Right atrium auricular region (tissue), 2 donors: Measurements from ENCODE around the gene PRSS38. TPM values are rescaled to one million over a fixed set of nuclear protein-coding genes. Genes with fewer than 3 reads are reported as not detected.
A peak's percentile ranks its signal among the peaks of the same experiment; 100 is the strongest.

ENCODE experiments used
- DNase-seq: peaks from one replicate; pipeline ENCODE4 v3.0.0-alpha.2; 2019; ENCODE audit warnings: low spot score
- H3K27ac ChIP-seq, 2 donors: fragments of 200-600 bp; sonication (generic); 1 replicate in 1 of 2; 2 replicates in 1 of 2; pipeline ENCODE4 v1.5.1; 2016 to 2019
- H3K27me3 ChIP-seq, 2 donors: fragments of 200-600 bp; sonication (generic); one replicate each; pipeline versions ENCODE4 v1.5.1 to v1.6.0; 2017 to 2019
- H3K36me3 ChIP-seq: fragments of 200-600 bp; sonication (generic); one replicate; pipeline ENCODE4 v1.5.1; 2016
- H3K4me1 ChIP-seq, 2 donors: fragments of 200-600 bp; sonication (generic); one replicate each; pipeline versions ENCODE4 v1.5.1 to v1.6.0; 2017 to 2019
- H3K4me3 ChIP-seq, 2 donors: fragments of 200-600 bp; sonication (generic); 1 replicate in 1 of 2; 2 replicates in 1 of 2; pipeline ENCODE4 v1.5.1; 2017 to 2019; ENCODE audit warnings: mild to moderate bottlenecking in 1 of 2, moderate library complexity in 1 of 2
- H3K9me3 ChIP-seq, 2 donors: fragments of 200-600 bp; sonication (generic); one replicate each; pipeline ENCODE4 v1.5.1; 2019
- total RNA-seq, 2 donors: library from RNA; depleted of rRNA; stranded (reverse); fragments of >200 nt; gene quantifications; one replicate each; pipeline ENCODE4 v1.1.0, GENCODE V29; 2016
- TF ChIP-seq, protein P1 (sequence below), 2 donors: fragments of 200-600 bp; sonication (generic); IDR thresholded peaks; one replicate each; pipeline ENCODE4 v1.5.1; 2019; ENCODE audit warnings: antibody characterized with exemption in 2 of 2

Gene PRSS38
- total RNA-seq, 2 donors from 2014 or later: not detected

DNA sequence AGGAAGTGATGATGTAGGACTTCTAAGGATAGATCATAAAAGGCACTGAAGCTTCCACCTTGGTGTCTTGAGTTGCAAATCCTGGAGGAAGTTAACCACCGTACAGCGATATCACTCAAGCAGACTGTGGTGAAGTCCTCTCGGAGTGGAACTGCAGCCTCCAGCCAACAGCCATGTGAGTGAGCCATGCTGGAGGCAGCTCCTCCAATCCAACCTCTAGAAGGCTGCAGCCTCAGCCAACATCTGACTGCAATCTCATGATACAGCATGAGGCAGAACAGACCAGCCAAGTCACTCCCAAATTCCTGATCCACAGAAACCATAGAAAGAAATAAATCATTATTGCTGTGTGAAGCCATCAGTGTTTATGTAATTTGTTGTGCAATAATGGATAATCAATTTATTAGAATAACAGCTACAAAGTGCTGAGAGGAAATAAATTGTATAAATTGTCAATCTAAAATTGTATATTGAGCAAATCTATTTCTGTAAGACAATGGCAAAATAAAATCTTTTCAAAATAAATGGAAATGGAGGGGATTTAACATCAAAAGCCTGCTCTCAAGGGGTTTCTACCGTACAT is 65.0 kb downstream of the PRSS38 start:
- peak; percentile 43 for DNase-seq
- Histone ChIP-seq H3K36me3 (no peaks in the 10 kb centered on the region), H3K27ac (no peak overlapping the region), H3K4me1 (peaks cover 0 to 5% of the 10 kb centered on the region in 2 donors), H3K9me3 (no peaks in the 10 kb centered on the region), H3K4me3 (no peak overlapping the region), H3K27me3 (no peaks in the 10 kb centered on the region)
- TF ChIP-seq, protein P1, sequence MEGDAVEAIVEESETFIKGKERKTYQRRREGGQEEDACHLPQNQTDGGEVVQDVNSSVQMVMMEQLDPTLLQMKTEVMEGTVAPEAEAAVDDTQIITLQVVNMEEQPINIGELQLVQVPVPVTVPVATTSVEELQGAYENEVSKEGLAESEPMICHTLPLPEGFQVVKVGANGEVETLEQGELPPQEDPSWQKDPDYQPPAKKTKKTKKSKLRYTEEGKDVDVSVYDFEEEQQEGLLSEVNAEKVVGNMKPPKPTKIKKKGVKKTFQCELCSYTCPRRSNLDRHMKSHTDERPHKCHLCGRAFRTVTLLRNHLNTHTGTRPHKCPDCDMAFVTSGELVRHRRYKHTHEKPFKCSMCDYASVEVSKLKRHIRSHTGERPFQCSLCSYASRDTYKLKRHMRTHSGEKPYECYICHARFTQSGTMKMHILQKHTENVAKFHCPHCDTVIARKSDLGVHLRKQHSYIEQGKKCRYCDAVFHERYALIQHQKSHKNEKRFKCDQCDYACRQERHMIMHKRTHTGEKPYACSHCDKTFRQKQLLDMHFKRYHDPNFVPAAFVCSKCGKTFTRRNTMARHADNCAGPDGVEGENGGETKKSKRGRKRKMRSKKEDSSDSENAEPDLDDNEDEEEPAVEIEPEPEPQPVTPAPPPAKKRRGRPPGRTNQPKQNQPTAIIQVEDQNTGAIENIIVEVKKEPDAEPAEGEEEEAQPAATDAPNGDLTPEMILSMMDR (IDR thresholded peaks at IDR 0.05): no peak

DNA sequence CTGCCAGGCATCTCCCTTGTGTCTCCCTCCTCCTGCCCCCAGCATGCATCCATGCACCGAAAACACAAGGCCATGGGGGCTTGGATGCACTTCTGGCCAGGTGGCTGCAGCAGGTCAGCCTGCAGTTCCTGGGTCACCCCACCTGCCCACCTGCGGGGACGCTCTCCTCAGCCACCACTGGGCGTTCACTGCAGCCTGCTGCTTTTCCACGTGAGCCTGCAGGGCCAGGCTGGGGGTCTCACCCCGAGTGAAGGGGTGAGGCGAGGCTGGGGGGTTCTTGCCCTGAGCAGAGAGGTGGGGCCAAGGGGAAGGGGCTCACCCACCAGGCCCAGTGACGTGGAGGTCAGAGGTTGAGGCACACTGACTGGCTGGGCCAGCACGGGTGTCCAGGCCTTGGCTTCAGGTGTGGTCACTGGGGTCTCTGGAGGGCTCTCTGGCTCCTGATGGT is 67.6 kb downstream of the PRSS38 start:
- Histone ChIP-seq H3K9me3 (no peaks in the 10 kb centered on the region), H3K36me3 (no peaks in the 10 kb centered on the region), H3K4me3 (no peak overlapping the region), H3K27ac (no peak overlapping the region), H3K27me3 (no peaks in the 10 kb centered on the region), H3K4me1 (peaks cover 0 to 27% of the 10 kb centered on the region in 2 donors)
- TF ChIP-seq, protein P1 (IDR thresholded peaks at IDR 0.05): no peak
- DNase-seq: peak; percentile 50

DNA sequence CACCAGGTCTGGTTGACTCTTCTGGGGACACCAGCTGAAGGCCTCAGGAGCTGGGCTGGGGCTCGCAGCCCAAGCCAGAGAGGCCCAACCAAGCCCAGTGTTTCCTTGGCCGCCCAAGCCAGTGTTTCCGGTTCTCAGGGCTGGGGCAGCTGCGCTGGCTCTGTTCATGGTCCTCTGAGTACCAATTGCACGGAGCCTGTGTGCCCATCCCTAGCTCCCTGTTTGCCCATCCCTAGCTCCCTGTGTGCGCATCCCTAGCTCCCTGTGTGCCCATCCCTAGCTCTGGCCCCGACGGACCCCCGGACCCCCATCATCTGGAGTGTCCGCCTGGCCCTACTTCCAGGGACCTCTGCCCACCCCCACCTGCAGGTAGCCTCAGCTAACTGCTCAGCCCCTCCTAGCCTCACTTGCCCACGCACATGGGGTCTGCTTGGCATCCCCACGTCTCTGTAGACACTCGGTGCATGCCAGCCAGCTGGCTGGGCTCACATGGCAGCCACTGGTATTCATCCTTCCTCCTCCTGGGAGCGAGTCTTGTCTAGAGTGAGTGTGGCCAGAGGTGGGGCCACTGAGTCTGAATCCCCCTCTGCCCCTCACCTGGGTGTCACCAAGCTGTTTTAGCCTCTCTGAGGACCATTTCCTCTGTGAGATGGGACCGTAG is 68.3 kb downstream of the PRSS38 start:
- TF ChIP-seq, protein P1 (IDR thresholded peaks at IDR 0.05): no peak
- H3K4me1 ChIP-seq: peaks cover 0 to 27% of the 10 kb centered on the region in 2 donors
- DNase-seq: peak; percentile 55

DNA sequence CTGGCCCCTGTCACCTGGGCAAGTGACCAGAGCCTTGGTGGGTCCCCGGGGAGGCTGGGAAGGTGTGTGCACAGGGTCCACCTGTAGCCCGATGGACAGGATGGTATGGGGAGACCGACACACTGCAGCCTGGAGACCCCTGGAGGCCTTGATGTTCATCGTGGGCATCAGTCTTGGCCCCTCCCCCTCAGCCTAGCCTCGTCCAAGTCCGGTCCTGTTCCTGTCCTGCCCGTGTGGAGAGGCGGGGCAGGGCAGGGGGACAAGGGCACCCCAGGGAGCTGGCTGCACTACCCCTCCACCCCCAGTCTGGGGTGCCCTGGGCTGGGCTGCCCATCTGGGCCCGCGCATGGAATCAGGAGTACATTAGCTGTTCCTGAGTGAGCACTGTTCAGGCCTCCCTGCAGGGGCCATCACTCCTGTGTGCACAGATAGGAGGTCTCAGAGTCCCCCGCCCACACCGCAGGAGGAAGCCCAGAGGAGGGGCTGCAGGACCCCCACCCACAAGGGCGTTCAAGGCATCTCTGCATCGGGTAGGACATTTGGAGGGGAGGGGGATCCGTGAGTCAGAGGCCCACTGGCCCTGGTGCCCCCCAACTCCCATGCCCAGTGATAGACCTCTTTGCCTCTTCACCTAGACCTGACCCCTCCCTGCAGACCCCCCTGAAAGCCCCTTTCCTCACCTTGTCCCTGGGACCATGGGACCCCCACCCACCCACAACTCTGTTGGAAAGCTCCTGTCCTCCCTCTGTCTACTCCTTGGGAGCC is 69.1 kb downstream of the PRSS38 start:
- TF ChIP-seq, protein P1 (IDR thresholded peaks at IDR 0.05): no peak

More for the DNA sequence above, 68.3 kb downstream of the PRSS38 start:
- Histone ChIP-seq H3K36me3 (no peaks in the 10 kb centered on the region), H3K9me3 (no peaks in the 10 kb centered on the region), H3K27ac (no peak overlapping the region), H3K4me3 (no peak overlapping the region), H3K27me3 (no peaks in the 10 kb centered on the region)

DNA sequence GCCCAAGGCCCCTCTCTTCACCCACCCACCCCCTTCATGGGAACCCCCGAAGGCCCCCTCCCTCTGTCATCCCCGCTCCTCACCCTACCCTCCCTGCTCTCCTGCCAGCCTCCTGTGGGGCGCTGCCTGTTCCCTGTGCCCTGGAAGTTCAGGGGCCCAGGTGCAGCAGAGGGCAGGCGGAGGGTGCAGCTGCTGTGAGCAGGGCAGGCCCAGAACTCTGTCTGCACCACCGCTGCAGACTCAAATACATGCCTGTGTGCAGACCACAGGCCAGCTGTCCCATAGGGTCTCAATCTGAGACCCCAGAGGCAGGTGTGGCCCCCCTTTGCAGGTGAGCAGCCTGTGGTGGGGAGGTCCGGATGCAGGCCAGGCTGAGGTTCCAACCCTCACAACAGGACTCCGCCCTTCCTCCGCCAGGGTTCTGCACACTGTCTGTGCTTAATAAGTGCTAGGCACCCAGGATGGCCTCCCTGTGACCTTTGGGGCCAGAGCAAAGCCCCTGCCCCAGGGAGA is 69.7 kb downstream of the PRSS38 start:
- H3K27me3 ChIP-seq: no peaks in the 10 kb centered on the region
- H3K27ac ChIP-seq: peak overlapping the region in 1 of 2 donors; percentile 90
- no peak overlapping the region for H3K4me3 ChIP-seq
- H3K4me1 ChIP-seq: peaks cover 0 to 27% of the 10 kb centered on the region in 2 donors
- H3K9me3 ChIP-seq: no peaks in the 10 kb centered on the region
- H3K36me3 ChIP-seq: no peaks in the 10 kb centered on the region
- DNase-seq: peak; percentile 53
- TF ChIP-seq, protein P1 (IDR thresholded peaks at IDR 0.05): no peak

More for the DNA sequence above, 69.1 kb downstream of the PRSS38 start:
- Histone ChIP-seq H3K4me3 (no peak overlapping the region), H3K36me3 (no peaks in the 10 kb centered on the region), H3K27ac (no peak overlapping the region), H3K4me1 (peaks cover 0 to 27% of the 10 kb centered on the region in 2 donors), H3K9me3 (no peaks in the 10 kb centered on the region), H3K27me3 (no peaks in the 10 kb centered on the region)
- peak; percentile 51 for DNase-seq
